Neural progenitor cell (in vitro differentiated cells): ENCODE data around the gene CDC42BPA.

Experiments
- CTCF ChIP-seq: fragments of 200-600 bp; sonication (generic); IDR thresholded peaks from 2 replicates; pipeline ENCODE4 v1.5.1; 2017; ENCODE audit warnings: antibody characterized with exemption, mild to moderate bottlenecking
- EZH2phosphoT487 ChIP-seq: fragments of 200-600 bp; sonication (generic); IDR thresholded peaks from 2 replicates; pipeline ENCODE4 v1.6.1; 2017; ENCODE audit warnings: antibody characterized with exemption

DNA sequence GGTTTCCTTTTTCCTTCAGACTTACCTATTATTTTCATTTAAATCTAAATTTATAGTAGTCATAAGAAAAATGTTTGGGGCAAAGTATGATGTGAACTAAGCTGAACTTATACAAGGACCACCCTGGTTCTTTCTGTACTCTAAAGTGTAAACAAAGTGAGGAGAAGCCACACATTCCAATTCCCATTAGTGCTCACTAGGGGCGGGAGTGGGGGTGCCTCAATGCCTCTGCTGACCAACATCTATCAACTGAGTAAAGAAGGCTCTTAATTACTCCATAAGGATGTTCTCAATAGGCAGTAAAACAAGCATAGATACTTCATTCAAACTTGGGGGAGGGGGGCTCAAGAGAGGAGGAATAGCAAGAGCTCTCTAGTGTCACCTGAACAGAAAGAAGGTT lies 151.7 kb downstream of the CDC42BPA start:
- TF ChIP-seq CTCF = peak; percentile 31
- TF ChIP-seq EZH2phosphoT487 = no peak
